Neural progenitor cell (in vitro differentiated cells): ENCODE measurements around the gene KDM6A.

ENCODE experiments used
- EZH2 ChIP-seq: fragments of 200-600 bp; sonication (generic); IDR thresholded peaks from 2 replicates; pipeline ENCODE4 v1.6.1; 2017; ENCODE audit warnings: antibody characterized with exemption, mild to moderate bottlenecking, moderate library complexity
- TF ChIP-seq, protein P1 (sequence below): fragments of 200-600 bp; sonication (generic); IDR thresholded peaks from 2 replicates; pipeline ENCODE4 v1.5.1; 2017; ENCODE audit warnings: antibody characterized with exemption, mild to moderate bottlenecking

DNA sequence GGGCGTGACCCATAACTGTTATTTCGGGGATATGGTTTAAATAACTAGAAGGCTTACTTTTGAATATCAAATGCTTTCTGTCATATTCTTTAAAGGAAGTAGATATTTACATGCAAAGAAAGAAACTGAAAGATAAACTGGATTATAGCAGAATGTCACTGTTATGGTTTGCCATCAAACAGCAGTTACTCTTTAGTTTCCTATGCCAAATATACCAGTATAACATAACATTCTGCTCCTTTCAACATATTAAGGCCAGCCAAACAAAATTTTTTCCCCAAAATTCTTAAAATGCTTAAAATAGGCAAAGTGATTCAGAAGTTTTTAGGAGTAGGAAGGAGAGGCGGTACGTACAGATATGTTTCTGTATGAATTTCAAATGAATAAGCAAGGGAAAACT is 27.0 kb downstream of the KDM6A start:
- TF ChIP-seq EZH2 = no peak
- TF ChIP-seq, protein P1, sequence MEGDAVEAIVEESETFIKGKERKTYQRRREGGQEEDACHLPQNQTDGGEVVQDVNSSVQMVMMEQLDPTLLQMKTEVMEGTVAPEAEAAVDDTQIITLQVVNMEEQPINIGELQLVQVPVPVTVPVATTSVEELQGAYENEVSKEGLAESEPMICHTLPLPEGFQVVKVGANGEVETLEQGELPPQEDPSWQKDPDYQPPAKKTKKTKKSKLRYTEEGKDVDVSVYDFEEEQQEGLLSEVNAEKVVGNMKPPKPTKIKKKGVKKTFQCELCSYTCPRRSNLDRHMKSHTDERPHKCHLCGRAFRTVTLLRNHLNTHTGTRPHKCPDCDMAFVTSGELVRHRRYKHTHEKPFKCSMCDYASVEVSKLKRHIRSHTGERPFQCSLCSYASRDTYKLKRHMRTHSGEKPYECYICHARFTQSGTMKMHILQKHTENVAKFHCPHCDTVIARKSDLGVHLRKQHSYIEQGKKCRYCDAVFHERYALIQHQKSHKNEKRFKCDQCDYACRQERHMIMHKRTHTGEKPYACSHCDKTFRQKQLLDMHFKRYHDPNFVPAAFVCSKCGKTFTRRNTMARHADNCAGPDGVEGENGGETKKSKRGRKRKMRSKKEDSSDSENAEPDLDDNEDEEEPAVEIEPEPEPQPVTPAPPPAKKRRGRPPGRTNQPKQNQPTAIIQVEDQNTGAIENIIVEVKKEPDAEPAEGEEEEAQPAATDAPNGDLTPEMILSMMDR = no peak
